Epithelial cell of esophagus (primary cell): ENCODE measurements around the gene MTMR2.

Experiments used
- DNase-seq: peaks from one replicate; pipeline ENCODE4 v3.0.0; 2010; ENCODE audit warnings: low read depth
- H3K4me3 ChIP-seq: 2 replicates; pipeline ENCODE4 v1.5.1; 2011; ENCODE audit warnings: mild to moderate bottlenecking, low read length, control low read depth
- TF ChIP-seq, protein P1 (sequence below): IDR thresholded peaks from 2 replicates; pipeline ENCODE4 v1.5.1; 2011; ENCODE audit warnings: low read depth, mild to moderate bottlenecking, low read length, control low read depth, inconsistent platforms; ENCODE audit not compliant: insufficient read depth; ENCODE audit errors: missing control alignments

MTMR2 gene

DNA sequence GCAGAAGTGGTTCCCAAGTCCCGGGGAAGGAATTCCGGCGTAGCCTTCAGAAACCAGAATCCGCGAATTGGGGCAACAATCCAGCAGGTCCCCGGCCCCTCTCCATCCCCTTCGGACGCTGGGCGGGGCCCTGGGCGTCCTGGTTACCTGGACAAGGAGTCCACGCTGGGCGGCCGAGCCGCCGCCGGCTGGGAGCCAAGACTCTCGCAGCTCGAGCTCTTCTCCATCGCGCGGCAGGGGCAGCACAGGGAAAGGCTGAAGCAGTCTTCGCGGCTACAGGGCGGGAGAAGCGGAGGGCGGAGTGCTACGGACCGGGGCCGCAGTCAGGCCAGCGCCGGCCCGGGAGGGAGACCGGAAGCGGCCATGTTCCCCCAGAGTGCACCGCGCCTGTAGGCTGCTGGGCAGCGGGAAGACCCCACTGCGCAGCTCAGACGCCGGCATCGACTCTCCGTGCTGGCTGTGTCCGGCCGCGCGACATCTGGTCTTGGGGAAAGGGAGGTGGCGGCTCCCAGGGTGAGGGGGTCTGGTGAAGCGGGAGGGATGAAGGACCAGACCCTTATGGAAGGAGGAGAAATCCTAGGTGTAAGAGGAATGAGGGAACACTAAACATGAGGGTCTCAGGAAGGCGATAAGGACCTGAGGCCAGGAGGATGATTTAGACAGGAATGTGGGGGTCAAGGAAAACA lies at the start of gene MTMR2:
MTMR2 (minus strand) TSS at position 380 of the 686 bp plus-strand sequence; CDS start at position 227, 153 bp downstream.
- peak; percentile 47 for DNase-seq
- TF ChIP-seq, protein P1, sequence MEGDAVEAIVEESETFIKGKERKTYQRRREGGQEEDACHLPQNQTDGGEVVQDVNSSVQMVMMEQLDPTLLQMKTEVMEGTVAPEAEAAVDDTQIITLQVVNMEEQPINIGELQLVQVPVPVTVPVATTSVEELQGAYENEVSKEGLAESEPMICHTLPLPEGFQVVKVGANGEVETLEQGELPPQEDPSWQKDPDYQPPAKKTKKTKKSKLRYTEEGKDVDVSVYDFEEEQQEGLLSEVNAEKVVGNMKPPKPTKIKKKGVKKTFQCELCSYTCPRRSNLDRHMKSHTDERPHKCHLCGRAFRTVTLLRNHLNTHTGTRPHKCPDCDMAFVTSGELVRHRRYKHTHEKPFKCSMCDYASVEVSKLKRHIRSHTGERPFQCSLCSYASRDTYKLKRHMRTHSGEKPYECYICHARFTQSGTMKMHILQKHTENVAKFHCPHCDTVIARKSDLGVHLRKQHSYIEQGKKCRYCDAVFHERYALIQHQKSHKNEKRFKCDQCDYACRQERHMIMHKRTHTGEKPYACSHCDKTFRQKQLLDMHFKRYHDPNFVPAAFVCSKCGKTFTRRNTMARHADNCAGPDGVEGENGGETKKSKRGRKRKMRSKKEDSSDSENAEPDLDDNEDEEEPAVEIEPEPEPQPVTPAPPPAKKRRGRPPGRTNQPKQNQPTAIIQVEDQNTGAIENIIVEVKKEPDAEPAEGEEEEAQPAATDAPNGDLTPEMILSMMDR, result no peak
- peak within 1 kb of the TSS; percentile 88 for H3K4me3 ChIP-seq

DNA sequence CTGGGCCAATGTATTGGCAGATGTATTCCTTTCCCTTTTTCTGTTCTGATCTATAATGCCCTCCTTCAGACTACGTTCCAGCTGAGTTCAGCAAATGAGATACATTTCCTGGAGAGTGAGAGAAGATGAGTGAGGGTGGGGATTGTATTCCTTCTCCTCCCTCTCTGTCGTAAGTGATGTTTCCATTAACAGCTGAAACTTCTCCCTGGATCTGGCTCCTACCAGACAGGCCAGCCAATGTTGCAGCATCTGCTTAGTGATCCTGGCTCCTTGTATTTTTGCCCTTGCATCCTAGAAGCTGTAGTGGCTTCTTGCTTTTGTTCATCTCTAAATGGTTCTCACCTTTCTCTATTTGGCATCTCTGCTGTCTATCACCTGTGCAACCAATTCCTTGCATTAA lies 48.2 kb upstream of the MTMR2 start:
- TF ChIP-seq, protein P1, result no peak
- H3K4me3 ChIP-seq, result no peak overlapping the region
- no peak for DNase-seq

DNA sequence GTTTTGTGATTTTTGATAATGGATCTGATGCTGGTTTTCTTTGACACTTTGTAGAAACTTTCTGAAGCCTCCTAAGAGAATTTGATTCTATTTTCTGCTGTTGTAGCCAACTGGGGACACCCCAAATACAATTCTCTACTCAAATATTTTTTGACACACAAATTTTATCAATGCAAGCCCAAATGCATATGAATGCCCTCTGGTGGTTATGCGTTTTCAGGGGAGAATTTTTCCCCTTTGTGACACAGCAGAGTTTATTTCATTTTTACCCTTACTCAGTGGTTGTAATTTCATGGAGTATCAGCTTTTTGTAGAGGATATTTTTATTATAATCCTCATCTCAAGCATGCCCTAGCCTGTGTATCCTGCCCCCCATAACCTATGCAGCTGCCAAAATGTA lies 44.7 kb upstream of the MTMR2 start:
- peak; percentile 7 for DNase-seq
- TF ChIP-seq, protein P1, result peak; percentile 7
- H3K4me3 ChIP-seq, result no peak overlapping the region

DNA sequence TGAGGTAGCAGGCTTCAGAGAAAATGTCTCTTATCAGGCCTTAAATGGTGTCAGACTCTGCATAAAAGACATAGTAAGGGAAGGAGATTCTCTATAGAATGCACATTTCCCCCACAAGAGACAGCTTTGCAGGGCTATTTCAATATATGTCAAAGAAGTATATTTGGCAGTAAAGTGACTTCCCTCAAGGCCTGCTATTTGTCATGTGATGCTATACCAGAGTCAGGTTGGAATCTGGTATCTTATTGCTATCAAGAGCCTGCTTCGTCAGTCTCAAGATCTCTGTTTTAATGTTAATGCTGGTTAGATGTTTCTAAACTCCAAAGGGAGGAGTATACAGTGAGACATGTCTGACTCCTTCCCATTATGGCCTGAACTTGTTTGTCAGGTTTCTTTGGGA lies 40.4 kb upstream of the MTMR2 start:
- H3K4me3 ChIP-seq, result no peak overlapping the region
- peak; percentile 6 for DNase-seq
- TF ChIP-seq, protein P1, result no peak

DNA sequence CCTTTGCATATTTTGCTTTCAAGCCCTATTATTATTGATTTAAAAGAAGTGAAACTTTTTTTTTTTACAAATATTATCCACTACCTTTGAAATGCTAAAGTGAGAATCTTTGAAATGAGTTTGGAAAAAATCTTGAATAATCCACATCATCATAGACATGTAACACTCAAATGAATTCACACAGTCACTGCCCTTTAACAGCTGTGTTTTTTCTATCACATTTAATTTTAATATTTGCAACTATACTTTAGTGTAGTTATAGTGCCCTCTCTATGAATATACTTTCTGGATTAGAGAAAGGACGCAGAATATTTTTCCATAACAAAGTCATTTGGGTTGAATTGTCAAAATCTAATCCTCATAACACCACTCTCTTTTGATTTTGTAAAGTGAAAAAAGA lies 37.9 kb upstream of the MTMR2 start:
- no peak overlapping the region for H3K4me3 ChIP-seq
- TF ChIP-seq, protein P1, result no peak
- DNase-seq, result no peak

DNA sequence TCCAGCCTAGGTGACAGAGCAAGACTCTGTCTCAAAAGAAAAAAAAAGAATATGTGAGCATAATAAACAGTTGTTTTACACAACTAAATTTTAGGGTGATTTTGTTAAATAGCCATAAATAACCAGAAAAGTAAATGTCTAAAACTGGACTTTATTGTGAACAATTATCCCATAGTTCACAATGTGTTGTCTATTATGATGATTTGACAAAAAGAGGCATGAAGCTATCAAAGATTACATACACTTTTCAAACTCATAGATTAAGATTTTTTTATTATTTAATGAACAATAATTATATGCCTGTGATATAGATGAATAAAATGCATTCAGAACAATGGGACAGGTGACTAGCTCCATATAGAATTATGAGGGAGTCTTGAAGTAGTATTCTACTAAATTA lies 27.0 kb upstream of the MTMR2 start:
- H3K4me3 ChIP-seq, result no peak overlapping the region
- DNase-seq, result no peak
- TF ChIP-seq, protein P1, result no peak

DNA sequence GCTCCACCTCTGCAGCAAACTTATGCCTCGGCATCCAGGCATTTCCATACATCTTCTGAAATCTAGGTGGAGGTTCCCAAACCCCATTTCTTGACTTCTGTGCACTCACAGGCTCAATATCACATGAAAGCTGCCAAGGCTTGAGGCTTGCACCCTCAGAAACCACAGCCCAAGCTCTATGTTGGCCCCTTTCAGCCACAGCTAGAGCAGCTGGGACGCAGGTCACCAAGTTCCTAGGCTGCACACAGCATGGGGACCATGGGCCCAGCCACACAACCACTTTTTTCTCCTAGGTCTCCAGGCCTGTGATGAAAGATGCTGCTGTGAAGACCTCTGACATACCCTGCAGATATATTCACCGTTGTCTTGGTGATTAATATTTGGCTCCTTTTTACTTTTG lies 24.7 kb upstream of the MTMR2 start:
- no peak overlapping the region for H3K4me3 ChIP-seq
- no peak for DNase-seq
- TF ChIP-seq, protein P1, result no peak
